HG02973 (cell line): ENCODE measurements around the gene PLPP6.
A peak's percentile ranks its signal among the peaks of the same experiment; 100 is the strongest.

Source experiments
- ATAC-seq: cut with Tn5 transposase; IDR thresholded peaks from one replicate; pipeline ENCODE4 v1.9.1; 2021; ENCODE audit warnings: moderate library complexity; ENCODE audit not compliant: unreplicated experiment

PLPP6 gene

DNA sequence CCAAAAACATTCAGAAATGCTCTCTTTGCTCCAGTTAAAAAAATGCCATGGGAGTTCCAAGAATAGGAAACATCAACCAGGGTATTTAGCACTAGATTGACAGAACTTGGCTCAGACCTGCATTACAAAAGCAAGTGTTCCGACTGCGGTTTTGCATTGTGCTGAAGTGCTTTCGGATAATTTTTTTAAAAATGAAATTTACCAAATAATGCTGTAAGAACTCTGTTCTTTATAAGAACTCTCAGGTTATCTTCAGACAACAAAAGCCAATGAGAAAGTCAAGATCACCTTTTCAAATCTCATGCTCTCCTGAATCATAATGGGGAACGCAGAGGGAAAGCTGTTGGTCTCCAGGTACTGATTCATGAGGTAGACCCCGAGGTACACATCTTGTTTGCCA is 483 bp upstream of the PLPP6 start:
- ATAC-seq: no peak

DNA sequence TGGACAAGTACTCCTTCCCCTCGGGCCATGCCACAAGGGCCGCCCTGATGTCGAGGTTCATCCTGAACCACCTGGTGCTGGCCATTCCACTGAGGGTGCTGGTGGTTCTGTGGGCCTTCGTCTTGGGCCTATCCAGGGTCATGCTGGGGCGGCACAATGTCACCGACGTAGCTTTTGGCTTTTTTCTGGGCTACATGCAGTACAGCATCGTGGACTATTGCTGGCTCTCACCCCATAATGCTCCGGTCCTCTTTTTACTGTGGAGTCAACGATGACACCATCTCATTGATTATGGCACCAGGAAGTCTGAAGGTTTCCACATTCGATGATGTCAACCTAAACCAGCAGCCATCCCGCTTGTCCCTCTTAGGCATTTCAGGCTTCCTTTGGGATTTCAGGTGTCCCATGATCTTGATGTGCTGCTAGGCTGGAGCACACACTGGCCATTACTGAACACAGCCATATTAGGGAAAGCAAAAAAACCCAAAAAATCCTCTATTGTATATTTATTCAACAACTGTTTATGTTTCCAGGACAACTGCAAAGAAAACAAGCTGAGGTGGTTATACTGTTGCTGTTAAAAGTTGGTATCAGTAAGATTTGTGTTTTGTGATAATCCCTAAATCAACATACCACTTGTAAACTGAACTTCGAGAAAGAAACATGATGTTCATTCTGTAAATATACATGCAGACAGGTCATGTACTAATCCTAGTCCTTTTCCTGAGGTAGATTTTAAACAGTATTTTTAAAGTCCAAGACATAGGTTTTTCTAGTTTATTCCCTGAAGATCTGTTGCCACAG is 1.1 kb downstream of the PLPP6 start:
- peak; percentile 4 for ATAC-seq

DNA sequence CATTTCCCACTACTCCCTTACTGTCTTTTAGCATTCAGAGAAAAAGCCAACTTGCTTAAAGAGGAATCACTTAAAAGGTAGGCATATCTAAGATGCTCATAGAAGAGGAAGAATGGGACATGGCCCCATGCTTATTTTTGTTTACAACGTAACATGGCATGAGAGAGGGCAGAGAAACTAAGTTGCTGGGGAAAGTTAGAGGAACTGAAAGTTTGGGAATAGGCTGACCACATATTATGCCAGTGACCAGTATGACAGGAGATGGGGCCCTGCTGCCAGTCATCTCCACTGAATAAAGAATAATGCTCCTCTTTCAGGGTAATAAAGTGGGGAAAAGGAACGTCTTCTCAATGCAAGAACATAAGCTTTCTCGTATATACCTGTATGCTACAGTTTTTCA is 1.9 kb downstream of the PLPP6 start:
- no peak for ATAC-seq

DNA sequence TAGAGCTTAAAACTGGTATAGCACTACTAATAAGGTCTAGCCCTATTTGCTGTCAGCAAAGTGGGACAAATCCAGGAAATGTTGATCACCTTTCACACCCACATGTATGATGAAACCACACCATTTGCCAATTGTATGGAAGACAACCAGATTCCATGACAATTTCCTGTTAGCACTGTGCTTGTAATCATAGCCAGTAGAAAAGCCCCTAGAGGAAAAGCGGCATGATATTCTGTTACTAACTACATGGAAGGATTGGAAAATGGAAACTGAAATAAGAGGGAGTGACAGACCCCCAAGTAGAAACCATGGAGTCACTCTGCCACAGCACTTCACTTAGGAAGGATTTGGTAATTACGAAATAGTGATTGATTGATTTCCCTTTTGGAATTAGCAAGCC is 3.3 kb downstream of the PLPP6 start:
- no peak for ATAC-seq

DNA sequence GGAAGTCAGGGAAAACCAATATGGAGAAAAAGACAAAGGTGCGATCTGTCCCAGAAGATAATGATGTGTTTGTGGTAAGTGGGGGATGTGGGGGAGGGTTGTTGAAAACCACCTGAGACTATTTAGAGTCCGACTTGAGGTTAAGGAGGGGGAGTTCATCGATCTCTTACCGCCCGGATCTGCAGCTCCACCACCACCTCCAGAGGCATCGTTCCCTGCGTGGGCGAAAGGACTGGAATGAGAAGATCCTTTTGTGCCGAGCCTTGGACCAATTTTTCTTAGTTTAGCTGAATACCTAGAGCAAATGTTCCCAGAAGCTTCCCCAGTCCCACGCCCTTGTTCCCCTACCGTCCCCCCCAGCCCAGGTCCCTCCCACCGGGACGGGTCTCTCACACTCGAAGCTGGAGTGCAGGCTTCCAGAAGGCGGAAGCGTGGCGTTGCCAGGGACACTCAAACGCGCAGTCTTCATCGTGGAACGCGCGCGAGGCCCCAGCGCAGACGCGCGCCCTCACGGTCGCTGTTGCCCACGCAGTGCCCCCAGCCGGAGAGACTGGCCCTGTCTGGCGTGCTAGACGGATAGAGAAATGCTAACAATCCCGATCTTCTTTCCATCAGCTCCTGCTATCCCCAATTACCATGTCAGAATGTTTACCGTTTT is 4.1 kb downstream of the PLPP6 start, which contains the start of gene SPATA6L:
SPATA6L (minus strand) TSS at position 439 of the 658 bp plus-strand sequence; CDS start at position 209, 230 bp downstream.
- ATAC-seq: no peak

DNA sequence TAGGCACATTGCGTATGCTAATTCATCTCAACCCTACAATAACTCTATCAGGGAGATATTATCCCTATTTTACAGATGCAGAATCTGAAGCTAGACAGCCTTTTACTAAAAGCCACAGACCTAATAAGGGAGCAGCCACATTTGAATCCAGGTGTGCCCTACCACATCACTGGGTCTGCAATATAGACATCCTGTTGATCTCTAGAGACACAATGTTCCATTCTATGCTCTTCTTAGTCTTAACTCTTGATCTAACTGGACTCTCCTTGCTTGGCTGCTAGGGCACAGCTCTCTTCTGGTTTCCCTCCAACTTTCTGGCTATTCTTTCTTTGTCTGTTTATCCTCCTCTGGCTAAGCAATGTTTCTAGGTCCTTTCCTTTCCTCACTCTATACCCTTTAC is 5.6 kb downstream of the PLPP6 start:
- no peak for ATAC-seq

DNA sequence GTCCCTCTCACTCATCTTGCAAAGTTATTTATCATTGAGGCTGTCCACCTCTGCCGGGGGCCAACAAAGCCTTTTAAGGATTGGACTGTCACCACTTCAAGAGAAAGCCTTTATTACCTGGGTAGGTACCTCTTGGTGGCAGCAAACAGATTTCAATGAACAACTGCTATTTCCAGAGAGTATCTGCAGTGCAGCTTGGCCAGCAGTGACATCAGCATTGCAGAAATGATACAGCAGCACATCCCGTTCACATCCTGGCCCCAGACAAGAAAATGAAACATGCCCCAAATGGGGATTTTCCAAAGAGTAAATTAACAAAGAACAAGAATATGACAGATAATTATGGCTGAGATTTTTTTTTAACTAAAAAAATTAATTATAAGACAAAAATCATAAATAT is 6.5 kb downstream of the PLPP6 start:
- no peak for ATAC-seq

DNA sequence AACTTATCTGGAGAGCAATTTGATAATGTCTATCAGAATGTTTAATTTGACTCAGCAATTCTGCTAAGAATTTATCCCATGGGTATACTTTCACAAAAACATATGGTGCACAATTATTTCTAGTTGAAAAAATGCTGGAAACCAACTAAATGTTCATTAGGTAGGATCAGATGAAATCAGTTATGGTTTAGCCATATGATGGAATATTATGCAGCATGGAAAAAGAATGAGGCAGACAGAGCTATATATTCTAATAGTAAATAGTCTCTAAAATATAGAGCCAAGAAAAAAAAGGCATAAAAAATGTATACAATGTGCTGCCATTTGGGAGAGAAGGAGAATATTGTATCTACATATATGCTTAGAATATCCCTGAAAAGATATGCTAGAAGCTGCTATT is 7.8 kb downstream of the PLPP6 start:
- ATAC-seq: no peak

DNA sequence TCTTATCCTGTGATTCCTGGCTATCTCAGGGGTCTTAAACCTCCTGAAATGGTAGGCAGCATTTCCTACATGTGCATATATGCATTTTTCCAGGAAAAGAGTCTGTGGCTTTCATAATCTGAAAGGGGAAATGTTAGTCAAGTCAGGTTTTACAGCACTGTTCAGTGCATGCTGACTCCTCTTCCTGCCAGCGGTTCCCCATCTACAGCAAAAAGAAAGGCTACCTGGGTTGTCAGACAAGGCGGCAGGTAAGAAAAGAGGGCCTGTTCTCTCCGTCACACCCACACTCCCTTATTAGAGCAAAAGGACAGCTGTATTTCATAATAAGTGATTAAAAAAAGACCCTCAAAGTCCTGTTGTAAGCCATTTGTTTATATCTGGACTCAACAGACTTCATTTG is 8.5 kb downstream of the PLPP6 start:
- ATAC-seq: no peak

DNA sequence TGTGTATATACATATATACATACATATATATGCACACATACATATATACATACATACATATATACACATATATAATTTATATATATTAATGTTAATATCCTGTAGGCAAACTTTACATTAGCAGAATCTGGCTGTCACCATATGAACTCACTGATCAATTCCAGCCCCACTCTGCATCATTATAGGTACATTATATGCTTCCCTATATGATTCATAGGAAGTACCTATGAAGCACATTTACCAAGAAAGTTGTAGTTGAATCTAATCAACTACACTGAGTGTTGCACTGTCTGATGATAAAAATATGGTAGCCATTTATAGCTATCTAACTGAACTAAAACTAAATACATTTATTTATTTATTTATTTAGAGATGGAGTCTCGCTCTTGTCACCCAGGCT is 9.6 kb downstream of the PLPP6 start:
- ATAC-seq: no peak

DNA sequence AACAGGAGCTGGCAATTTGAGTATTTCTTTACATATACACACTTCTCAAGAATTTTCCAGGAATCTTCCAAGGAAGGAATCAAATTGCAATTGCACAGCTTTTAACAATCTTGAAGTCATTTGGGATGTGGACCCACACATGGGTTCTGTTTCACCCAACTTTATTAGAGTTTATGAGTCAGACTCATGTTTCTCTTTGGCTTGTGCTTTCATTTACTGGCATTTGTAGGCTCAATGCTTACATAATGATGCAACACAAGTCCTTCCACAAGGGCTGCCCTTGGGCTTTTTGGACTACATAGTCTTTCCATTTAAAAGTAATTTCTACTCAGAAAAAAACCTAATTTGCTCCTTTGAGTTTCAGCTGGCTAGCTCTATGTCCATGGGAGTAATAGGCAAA is 12.7 kb downstream of the PLPP6 start:
- no peak for ATAC-seq

DNA sequence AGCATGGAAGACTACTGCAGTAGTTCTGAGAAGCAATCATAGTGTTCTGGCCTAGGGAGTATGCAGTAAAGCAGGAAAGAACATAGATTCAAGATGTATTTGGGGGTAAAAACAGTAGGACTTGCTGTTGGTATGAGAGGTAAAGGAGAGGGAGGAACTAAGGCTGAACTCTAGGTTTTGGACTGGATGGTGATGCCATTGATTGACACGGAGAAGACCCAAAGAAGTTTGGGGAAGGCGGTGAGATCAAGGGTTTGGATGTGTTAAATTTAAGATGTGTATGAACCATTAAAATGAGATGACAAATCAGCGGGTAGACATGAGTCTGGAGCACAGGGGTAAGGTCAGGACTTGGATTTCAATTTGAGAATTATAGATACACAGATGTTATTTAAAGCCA is 15.3 kb downstream of the PLPP6 start:
- no peak for ATAC-seq

DNA sequence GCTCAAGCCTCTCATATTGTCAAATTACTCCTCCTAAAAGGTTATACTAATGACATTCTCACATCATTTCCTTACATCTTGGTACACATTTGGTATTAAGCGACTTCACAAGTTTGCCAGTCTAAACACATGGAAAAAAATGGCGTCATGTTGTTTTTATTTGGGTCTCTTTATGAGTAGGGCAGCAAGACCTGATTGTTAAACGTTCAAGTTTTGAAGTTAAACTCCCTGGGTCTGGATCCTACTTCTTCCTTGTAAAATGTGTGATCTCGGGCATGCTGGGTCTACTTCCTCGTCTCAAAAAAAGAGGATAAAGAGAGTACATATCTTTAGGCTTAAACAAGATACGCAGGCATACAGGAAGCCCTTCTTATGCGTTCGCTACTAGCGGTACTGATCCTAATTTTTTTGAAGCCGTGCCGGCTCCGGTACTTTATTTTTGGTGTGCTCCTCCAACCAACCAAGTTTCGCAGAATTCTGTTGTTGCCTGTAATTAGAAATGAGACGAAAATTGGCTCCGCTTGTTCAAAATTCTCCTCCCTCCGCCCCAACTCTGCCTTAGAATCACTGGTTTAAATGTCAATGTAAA is 16.7 kb downstream of the PLPP6 start:
- peak; percentile 21 for ATAC-seq

DNA sequence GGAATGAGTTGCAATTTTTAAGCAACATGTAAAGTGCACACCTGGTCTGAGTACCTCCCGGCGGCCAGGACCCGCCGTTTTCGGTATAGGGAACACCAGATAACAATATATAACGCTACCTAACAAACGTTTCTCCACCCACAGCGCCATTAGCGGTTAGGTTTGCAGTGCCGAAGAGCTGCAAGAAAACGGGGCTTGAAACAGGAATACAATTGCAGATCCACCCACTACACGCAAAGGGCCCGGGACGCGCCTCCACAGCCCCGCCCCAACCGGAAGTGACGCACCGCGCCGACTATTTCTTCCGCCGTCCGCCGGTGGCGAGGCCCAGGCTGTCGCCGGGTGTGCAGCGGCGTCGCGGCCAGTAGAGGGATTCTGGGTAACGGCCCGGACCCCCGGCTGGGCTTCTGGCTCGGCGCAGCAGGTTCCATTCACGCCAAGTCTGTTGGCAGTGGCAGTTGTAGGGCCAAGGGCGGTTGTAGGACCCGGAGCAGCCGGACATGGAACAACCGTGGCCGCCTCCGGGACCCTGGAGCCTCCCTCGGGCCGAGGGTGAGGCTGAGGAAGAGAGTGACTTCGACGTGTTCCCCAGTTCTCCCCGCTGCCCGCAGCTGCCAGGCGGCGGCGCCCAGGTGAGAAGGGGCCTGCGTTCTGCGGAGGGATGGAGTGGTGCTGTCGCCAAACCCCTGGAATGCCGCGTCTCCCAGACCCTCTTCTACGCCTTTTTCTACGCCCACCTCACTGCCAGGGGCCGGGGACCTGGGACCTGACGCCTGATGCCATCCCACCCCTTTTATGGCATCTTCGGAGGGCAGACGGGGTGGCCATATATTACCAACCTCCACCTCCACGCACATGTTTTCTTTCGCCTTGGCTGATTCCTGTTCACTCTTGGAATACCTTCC is 17.4 kb downstream of the PLPP6 start, which contains the start of gene CDC37L1:
CDC37L1 (plus strand) TSS at position 302 of the 905 bp plus-strand sequence; CDS start at position 501, 199 bp downstream.
- ATAC-seq: peak; percentile 91

DNA sequence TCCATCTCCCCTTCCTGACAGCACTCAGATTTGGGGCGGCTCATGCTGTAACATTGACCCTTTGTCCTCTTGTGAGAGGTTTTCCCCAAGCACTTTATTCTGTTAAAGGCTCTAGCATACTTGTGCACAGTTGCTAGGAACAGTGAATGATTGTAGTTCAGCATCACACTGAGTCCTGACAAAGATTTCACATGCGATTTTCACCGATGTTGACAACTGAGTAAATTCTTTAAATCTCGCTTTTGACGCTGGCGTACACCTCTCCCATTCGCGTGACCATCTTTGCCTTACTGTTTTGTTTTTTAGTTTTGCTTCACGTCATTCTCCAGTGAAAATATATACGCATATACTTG is 18.1 kb downstream of the PLPP6 start:
- no peak for ATAC-seq

DNA sequence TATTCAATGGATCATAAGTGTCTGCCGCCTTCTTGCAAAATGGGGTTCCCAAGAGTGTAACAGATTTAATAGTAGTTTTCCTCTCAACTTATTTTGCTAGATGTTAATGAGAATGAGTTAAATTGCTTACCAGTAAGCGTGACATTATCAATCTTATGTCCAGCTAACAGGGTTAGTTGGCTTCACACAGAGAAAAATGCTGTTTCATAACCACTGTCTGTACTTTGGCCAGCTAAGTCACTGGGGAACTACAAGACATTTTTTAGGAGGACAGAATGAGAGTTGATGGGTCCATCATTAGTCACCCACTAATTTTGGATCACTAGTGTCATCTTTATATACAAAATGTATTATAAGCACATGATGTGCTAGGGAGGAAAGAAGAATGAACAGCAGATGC is 18.7 kb downstream of the PLPP6 start:
- ATAC-seq: no peak

DNA sequence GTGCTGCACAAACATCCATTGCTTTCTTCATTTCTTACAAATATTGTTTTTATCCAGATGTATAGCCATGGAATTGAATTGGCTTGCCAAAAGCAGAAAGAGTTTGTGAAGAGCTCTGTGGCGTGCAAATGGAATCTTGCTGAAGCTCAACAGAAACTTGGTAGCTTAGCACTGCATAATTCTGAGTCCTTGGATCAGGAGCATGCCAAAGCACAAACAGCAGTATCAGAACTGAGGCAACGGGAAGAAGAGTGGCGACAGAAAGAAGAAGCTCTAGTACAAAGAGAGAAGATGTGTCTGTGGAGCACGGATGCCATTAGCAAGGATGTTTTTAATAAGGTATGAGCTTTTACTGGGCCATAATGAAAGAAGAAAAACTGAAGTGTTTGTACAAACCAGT is 22.7 kb downstream of the PLPP6 start:
- ATAC-seq: no peak

DNA sequence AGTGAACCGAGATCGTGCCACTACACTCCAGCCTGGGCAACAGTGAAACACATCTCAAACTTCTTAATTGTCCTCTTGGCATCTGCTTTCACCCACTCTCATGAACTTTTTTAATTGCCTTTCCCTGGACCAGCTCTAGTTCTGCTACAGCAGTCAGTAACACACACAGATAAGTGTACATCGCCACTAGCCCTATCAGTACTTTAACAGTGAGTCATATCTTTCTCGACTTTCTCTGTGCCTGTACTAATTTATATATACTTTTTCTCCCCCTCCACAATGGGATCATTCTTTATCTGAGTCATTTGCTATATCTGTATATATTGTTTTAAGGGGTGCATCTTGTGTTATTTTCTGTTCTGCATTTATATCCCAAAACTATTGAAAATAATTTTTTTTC is 24.0 kb downstream of the PLPP6 start:
- no peak for ATAC-seq

DNA sequence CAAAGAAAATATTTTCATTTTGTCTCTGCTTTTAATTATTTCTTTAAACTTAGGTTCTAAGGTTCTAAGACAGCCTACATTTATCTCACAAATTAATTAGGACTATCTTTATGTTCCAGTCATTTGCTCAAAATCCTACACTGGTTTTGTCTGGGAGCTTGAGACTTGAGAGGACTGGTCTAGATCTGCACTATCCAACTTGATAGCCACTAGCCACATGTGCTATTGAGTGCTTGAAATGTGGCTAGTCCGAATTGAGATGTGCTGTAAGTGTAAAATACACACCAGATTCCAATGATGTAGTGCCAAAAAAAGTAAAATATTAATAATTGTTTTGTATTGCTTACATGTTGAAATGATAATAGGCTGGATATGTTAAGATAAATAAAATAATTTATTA is 24.5 kb downstream of the PLPP6 start:
- ATAC-seq: no peak

DNA sequence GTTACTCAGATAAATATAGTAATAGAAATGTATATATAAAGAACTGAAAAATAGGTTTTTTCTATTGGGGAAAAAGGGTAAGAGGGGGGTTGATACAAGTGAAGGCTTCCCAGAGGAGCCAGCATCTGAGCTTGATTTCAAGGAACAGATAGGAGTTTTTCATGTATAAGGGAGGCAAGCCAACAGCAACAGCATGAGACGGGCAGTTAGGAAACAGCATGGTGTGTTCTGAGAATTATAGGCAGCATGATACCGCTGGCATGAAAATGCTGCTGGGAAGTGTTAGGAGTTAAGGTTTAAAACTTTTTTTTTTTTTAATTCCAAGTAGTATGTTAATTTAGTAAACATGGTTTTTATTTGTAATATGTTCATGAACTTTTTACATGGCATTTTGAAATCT is 26.9 kb downstream of the PLPP6 start:
- no peak for ATAC-seq

DNA sequence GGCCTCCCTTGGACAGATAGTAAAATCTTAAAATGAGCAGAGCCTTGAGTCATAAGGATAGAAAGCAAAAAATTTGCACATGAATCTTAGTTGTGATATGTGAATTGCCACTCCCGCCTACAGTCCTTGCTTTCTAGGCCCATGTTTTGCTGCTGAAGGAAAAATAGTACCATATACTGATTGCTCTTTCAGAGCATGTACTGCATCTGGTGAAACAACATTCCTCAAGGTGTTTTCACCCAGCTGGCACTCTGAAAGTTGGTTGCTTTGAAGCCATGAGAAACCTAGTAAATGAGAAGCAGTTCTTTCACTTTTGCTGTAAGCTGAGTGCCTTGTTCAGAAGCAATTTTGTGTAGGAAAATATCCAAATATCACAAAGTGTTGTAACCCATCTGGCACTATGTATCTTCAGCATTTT is 27.6 kb downstream of the PLPP6 start:
- peak; percentile 60 for ATAC-seq
